ENCODE measurements around the gene LDLRAD4.
"Not testable (repeated sequence)": the region's sequence is repeated elsewhere in the genome, so short reads cannot be mapped to it uniquely, and the experiment has no call there.

The LDLRAD4 gene

DNA sequence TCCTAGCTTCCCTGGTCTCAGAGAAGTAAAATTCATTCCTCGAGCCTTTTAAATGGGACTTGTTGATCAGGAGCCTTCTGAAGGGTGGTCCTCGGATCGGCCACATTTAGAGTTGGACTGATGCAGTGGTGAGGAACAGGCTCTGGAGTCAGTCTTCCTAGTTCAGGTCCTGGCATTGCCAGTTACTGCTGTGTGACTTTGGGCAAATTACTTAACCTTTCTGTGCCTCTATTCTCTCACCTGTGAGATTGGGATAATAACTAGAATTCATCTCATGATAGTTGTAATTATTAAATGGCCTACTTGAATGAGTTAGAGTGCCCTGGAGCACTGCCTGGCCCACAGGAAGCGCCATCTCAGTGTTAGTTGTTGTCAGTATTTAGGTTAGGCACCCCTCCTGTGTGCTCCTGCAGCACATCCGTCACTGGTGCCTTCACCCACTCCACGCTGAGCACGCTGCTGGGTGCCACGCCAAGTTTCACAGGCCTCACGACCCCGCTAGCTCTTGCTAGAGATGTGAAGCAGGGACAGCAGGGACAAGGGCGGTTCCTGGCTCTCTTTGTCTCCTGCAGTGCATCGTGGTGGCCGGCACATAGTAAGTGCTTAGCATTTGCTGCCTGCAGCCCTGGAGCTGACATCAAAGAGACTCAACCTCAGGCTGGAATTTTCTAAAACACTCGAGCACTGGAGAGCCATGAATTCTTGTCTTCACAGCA lies 384.9 kb downstream of the LDLRAD4 start:
- DNase-seq (ENCODE audit: low spot score), result no peak

DNA sequence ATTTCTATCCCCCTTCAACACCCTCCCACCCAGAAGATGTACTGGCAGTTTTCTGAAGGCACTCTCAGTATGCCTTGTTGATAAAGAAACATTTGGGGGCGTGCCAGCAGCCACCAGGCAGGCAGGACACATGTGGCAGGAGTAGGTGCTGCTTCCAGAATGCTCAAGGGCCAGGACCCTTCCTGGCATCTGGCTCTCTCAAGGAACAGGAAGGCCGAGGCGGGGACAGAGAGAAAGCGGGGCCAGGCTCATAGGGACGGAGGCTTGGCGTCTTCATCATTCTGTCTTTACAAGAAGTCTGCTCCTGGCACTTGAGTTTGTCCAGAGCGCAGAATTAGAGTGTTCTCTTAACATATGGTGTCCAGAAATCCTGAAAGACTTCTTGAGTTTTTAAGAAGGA lies 386.2 kb downstream of the LDLRAD4 start:
- DNase-seq (ENCODE audit: low spot score), result no peak

DNA sequence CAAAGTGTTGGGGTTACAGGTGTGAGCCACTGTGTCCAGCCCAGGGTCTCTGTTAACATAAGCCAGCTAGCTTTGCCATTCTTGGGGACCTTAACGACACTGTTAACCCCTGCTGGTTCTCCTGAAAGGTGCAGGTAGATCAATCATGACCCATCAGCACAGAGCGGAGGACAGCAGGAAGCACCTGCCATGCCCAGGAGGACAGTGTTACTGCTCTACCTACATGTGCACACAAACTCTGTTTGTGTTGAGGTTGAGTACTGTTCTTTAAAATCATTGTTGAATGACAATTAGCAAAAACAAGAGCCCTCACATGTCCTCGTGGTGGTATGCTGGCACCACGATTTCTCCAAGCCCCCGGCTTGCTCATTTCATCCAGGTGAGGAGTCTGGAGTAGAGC lies 386.9 kb downstream of the LDLRAD4 start:
- DNase-seq (ENCODE audit: low spot score), result no peak

DNA sequence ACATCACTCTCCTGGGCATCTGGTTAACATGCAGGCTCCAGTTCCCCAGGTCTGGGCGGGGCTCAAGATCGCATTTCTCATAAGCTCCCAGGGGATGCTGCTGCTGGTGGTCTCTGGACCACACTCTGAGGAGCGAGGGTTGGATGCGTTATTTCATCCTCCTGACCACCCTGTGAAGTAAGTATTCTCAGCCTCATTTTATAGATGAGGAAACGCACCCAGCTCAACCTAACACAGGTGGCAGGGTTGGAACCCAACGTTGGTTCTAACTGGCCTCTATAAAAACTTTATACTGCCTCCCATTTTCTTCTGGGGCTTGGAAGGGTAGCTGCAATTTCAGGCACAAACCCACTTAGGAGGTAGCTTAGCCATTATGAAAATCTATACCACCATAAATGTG lies 387.3 kb downstream of the LDLRAD4 start:
- no peak for DNase-seq (ENCODE audit: low spot score)

DNA sequence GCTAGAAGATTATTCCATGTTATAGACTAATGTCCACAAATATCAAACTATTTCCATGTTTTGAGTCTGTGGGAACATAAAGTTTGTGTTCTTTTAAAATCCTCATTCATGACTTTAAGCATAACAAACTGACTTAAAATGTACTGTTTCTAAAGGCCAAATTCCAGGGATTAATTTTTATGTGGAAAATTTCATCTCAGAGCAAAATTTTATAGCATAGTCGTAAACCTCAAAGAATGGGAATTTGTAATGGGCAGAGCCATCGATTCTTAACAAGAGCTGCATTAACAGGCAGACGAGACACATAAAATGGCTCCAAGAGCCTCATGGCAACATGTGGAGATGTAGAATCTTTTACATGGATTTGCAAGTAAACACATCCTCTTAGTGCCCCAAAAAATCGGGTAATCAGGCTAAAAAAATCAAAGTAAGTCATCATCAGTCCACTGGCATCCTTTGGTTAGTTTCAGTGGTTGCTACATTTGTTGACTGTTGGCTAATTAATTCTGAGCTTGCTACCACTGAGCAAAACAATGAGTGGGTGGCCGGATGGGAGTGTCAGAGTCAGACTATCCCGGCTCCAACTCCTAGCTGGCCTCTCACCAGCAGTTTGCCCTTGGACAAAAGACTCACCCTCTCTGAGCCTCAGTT lies 388.2 kb downstream of the LDLRAD4 start:
- DNase-seq (ENCODE audit: low spot score), result no peak

DNA sequence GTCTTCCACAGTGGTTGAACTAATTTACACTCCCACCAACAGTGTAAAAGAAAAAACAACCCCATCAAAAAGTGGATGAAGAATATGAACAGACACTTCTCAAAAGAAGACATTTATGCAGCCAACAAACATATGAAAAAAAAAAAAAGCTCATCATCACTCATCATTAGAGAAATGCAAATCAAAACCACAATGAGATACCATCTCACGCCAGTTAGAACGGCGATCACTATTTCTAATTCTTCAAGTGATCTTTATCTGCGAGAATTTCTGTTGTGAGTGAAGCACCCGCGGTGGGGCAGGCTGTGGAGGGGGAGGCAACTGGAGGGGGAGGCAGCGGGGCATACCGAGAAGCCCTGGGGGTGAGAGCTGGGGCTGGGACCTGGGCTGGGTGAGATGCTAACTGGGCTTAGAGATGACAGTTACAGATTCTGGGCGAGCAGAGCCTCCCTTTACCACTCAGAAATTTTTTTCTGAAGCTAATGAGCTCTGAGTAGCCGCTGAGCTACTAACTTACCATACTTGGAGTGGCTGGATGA lies 389.5 kb downstream of the LDLRAD4 start:
- DNase-seq (ENCODE audit: low spot score), result not testable (repeated sequence)

DNA sequence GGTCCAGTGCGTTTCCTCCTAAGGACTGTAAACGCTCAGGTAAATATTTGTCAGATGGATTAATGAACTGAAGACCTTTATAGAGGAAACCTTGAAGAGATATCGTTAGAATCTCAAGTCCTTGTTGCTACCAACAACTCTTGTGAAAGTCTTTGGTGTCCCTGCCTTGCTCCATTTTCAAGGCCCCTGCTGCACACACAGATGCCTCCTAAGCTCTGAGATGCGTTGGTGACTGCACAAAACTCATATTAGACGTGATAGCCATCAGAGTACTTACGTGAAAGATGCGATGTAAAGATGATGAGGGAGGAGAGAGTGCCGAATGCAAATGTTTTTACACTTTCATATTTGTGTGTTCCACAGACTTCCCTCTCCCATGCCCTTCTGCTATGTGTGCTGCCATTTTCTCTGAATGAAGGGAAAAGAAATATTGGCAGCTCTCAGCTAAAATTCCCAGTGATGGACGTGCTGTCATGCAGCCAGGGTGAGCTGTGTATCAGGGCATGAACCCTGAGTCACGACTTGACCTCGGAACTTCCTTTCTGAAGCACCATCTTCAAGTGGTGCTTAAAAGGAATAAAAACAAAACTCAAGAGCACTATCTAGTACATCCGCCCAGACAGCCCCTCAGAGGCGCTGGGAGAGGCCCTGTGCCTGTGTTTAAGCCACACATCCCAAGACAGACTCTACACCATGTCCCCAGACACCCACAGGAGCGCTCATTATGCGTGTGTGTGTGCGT lies 390.4 kb downstream of the LDLRAD4 start:
- no peak for DNase-seq (ENCODE audit: low spot score)

DNA sequence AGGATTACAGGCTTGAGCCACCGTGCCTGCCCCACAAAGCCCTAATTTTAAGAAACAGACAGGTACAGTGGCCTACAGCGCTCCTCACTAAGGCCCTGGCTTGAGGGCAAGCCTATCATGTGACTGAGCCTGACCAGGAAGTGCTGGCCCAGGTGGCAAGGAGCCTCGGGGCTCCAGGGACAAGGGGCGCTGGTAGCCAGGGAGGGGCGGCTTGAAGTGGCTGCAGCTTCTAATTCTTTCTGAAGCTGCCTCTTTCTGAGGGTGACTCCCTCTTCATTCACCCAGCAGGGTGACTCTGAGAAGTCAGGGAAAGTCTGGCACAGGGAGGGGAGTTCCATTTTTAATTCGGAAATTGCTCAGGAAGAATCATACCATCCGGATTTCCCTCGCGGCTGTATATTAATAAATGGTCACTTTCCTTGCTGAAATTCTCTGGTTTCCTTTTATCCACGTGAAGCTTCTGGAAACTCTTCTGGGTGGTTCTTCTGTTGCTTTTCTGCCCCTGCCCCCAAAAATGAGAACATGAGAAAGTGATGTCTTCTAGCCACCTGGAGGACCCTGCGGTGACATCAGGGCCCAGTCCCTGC lies 392.1 kb downstream of the LDLRAD4 start:
- no peak for DNase-seq (ENCODE audit: low spot score)

DNA sequence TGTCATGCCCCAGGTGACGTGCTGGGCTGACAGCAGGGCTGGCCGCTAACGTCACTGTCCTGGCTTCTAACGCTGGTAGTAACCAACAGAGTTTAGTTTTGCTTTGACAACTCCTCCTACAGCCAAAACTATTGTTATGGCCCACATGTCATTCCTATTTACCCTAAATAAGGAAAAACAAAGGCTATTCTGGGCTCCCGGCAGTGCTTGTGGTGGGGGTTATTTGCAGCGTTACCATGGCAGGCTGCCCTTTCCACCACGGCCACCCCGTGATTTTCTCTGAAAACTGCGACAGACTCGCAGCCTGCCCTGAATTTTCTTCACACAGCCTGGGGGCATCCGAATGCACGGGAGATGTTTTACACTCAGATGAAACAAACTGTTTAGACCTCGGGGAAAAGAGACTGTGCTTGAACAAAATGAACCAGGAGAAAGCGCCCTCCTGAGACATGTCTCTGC lies 392.6 kb downstream of the LDLRAD4 start:
- DNase-seq (ENCODE audit: low spot score), result peak; percentile 42

DNA sequence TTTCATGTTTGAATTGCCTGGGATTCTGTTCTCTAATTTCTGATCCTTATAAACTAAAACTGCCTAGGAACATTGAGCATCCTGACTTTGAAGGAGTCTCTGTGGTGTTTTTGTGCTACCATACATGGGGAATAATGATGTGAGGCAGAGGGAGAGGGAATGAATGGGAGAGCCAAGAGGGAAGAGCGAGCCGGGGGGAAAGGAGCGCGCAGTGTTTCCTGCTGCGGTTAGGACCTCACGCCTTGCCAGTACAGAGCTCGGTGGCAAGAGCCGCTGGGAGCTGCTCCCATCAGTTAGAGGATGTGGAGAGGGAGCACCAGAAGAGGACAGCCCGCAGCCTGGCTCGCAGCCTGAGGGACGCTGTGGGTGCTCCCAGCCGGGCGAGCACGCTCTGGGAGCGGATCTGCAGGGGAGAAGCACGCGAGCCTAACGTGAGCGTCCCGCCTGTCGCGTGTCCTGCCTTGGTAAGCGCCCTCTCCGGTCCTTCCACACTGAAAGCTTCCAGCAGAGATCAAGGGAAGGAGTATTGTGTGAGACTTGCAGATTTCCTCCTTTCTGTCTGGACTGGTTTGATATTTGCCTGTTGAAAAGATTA lies 393.1 kb downstream of the LDLRAD4 start:
- DNase-seq (ENCODE audit: low spot score), result no peak

DNA sequence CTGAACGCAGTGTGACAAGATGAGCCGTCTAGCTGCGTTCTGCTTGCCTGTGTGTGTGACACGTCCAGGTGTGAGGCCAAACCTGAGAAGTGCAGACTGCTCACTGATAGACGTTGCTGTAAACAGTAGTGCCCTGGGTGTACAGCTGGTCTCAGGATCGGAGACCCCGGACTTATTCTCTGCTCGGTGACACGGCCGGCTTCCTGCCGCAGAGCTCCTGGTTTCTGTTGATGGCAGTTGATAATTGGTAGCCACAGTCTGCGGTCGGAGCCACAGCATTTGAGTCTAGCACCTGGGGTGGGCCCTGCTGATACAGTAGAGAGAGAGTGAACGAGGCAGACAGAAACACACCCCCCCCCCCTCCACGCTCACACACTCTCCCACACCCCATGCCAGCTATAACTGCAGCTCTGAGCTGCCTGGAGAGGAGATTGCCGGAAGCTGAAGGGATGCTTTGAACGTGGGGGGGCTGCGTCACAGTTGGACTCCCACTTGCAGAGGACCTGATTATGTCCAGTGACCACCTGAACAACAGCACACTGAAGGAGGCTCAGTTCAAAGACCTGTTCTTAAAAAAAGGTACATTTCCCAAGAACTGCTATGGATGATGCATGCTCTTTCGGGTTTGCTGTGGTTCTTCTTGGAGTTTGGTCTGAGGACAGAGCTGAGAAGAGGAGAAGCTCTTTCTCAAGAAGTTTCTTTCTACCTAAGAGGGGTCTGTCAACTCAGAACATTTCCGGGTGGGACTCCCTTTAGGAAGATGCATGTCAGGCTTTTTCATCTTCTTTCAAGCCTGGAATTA lies 393.8 kb downstream of the LDLRAD4 start:
- DNase-seq (ENCODE audit: low spot score), result peak; percentile 58

DNA sequence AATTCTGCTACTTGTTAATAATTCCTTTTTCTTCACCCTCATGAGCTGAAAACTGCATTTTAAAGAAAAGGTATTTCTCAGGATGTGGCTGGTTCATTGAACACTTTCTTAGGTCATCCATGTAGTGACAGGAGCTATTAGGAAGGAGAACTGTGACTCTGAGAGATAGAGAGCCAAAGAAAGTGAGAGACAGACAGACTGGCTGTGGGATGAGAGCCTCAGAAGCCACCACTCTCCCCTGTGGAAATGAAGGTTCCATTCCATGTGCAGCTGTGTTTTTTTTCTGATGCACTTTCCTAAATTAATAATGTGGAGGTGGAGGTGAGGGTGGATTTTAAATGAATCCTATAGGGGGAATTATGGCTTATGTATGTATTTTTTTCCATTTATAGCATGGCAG lies 394.5 kb downstream of the LDLRAD4 start:
- no peak for DNase-seq (ENCODE audit: low spot score)

DNA sequence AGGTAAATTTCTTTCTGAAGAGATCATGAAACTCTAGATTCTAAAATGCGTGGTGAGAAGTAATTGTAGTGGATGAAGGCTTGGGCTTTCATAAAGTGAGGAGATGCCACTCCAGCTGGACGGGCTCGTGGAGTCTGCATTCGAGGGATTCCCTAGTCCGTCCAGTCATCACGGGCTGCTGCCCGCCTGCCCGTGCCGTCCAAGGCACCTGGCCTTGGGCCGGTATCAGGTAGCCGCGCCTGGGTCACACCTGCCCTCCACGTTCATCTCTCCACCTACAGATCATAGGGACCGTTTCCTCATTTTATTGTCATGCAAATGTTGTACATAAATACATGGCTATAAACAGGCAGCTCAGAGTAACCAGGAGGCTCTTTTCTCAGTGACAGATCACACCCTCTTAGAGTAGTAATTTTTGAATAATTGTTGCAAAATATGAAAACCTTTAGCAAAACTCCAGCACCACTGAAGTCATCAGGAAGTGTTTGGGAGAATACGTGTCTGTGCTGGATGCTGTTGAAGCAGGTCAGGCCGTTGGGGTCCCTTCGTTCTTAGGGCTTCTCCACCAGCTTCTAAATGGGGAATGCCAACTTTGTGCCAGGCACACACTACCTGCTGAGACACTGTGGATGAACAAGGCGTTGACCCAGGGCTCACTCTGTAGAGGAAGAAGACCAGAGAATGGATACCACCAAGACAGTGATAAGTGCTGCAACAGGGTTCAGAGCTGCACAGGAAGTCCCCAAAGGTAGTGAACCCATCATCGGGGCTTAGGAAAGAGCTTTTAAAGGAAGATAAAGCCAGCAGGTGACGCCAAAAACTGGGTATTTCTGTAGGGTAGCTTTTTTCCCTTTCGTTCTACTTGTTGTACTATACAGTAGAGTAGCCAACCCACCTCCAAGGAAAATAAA lies 395.3 kb downstream of the LDLRAD4 start:
- DNase-seq (ENCODE audit: low spot score), result peak; percentile 77

DNA sequence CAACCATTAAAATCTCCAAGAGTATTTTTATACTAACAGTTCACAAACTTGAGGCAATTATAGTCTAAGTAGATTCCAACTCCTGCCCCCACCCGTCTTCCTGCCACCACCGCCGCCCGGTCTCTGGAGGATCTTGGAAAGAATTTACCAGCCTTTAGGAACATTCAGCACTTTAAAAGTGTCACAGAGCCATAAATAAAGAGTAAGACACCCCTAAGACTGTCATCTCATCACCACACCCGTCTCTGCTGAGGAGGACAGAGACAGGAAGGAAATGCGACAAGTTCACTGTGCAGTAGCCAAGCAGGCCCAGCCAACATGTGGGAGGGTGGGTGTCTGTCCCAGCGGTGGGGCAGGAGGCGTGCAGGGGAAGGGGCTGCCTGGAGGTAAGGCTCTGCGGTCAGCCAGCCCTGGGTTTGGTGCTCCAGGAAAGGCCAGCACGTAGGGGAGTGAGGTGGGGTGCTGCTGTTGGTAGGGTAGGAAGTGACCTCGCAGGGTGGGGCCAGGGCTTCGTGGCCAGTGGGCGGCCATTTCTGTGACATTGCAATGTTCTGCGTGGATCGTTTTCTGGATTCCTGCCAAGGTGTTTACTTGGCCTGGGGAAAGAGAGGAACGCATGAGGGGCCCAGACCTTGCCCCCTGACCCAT lies 396.2 kb downstream of the LDLRAD4 start:
- no peak for DNase-seq (ENCODE audit: low spot score)

DNA sequence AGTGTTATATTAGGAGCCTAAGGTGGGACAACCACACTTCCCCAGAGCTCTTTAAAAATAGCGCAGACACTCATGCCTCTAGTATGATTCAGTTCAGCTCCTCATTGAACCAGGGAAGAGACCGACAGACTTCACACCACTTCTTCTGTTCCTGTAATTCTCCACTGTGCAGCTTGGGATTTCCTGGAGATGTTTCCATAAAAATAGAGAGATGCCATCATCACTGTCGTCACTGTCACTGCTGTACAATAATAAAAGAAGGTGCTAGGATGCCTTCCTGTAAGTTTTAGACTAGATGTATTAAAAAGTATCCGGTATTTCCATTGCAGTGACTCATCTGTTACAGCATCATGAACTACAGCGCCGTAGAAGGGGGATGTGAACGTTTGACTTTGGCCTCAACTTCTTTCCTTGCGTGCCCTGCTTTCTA lies 396.9 kb downstream of the LDLRAD4 start:
- no peak for DNase-seq (ENCODE audit: low spot score)

DNA sequence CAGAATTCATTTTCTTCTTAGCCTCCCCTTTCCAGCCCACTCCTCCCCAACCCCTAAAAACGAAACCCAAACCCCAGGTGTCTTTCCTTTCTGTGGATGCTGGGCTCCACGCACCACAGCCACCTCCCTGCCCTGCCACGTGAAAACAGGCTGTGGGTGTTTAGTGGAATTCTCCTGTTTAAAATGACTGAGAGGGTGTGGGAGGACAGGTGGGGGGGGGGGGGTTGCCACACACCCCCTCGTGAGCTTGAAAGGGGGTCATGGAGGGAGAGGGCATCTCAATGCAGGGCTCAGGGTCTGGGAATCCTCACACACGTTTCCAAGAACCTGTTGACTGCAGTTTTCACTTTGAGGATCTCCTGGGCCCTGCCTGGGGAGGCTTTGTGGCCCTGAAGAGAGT lies 397.5 kb downstream of the LDLRAD4 start:
- DNase-seq (ENCODE audit: low spot score), result no peak

DNA sequence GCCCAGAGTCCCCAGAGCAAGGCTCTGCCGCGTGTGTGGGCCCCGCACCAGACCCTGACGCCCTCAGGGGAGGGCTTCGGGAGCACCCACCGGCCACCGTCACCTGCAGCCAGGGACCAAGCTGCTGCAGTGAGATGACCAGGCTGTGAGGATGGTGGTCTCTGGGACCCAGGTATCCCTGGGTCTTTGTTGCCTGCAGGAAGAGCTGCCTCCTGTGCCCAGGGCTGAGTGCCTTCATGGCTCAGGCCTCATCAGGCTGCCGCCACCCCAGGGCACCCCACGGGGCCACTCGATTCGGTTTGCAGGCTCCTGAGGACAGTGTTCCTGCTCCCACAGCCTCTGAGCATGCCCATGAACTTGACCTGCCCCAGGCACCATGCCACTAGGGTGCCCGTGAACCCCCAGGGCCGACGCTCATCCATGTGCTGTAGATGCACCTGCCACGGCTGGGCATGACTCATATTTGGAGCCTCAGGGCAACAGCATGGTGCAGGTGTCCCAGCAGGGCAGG lies 398.0 kb downstream of the LDLRAD4 start:
- no peak for DNase-seq (ENCODE audit: low spot score)

DNA sequence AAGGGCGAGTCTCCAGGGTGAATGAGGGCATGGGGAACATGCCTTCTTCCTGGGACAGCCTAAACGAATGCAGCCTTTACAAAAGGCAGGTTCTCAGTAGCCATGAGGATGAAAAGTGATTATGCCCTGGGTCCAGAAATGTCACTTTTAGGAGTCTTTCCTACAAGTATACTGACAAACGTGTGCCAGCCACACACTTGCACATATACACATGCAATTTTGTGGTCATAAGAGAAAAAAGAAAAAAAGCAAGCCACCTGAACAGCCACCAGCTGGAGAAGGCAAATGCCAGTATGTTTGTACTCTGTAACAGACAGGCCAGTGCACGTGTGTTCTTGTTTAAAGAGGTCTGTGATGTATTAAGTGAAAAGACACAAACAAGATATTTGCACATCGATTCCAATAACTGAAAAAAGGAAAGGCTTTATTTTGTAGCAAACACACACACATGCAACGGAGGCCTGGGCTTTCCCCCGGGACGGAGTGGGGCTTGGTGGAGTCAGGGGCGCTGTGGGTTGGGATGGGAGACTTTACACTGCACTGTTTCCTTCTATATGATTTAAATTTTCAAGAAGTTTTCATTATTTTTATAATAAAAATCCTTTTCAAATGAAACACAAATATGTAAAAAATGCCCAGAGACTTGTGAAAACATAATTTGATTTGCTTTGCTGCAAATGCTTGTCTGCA lies 399.4 kb downstream of the LDLRAD4 start:
- no peak for DNase-seq (ENCODE audit: low spot score)

All from germinal center (tissue), 1 donor.